GM19463 (cell line): ENCODE results near the gene PNPLA1.

Experiments used
- ATAC-seq: cut with Tn5 transposase; IDR thresholded peaks from one replicate; pipeline ENCODE4 v1.9.1; 2021; ENCODE audit warnings: mild to moderate bottlenecking, moderate library complexity; ENCODE audit not compliant: unreplicated experiment

The PNPLA1 gene

DNA sequence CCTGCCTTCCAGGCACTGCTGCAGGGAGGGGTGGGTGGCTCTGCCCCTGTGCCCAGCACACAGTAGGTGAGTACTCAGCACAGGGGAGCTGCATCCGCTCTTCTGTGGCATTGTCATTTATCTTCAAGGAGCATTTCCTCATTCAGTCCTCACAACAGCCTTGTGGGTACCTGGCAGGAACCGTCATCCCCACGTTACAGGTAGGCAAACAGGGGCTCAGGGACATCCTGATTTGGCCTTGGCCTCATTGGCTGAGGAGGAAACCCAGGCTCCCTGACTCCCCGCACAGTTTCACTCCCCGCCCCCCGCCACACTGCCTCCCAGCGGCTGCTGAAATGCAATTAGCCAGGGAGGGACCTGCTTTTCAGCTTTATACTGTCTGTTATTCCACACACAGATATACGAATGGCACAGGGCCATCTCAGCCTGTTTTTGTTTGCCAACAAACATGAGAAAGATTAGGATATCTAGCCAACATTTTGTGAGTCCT is 24.2 kb upstream of the PNPLA1 start:
- ATAC-seq = no peak

DNA sequence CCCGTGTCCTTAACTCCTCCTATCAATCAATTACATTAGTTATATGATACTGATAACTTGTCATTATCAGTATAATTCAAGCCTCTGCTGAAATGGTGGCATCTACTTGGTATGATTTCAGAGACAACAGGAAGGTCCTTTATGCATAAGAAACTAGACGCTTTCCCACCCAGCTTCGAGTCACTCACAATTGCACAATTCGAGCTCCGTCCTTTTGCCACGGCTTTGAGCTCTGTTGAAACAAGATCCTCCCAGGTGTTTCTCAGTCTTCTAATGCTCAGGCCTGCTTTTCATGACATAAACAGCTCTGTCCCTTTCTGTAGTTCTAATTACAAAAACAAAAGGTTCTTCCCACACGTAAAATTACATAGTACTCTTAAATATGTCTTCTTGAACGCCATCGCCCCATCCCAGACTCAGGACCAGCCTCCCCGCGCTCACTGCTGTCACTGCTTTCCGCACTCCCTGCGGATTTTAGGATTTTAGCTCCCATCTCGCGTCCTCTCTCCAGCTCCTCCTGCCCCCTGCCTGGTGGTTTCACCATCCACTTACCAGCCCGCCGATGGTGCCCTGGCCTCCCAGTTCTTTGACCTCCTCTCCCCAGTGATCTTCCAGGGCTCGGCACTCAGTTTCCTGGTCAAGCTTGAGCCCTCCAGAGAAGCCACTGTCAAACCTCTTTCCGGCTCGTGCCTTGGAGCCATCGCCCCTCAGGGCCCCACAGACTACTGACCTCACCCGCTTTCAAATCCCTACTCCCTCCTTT is 23.2 kb upstream of the PNPLA1 start:
- ATAC-seq = no peak

DNA sequence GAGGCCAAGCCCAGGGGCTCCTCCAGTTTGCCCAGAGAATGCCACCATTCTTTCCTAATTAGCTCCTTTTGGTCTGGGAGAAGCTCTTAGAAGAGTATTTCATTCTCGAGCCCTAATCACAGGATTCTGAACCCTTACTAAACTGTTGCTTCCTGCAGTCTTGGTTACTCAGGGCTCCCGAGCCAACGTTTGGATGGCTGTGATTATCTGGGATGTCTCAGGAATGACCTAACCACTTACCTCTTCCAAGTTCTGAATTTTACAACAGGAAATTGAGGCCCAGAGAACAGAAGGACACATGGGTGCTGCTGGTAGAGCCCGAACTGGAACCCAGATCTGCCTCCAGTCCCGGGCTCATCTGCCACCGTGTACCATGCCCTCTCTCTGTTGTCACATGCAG is 22.2 kb upstream of the PNPLA1 start:
- ATAC-seq = no peak

DNA sequence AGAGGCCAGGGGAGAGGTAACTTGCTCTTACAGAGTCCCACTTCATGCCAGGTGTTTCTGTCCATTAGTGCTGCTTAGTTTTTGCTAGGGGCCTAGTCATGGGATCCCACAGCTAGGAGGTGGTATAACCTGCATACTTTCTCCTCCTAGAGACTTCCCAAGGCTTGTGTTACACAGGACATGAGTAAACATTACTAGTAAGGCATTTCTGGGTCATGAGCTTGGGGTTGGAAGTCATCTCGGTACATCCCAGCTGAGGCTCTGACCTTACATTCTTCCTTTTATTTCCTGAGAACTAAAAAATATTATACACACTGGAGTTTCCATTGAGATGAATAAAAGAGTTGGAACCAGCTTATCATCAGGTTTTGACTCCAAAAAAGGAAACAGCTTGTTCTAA is 20.9 kb upstream of the PNPLA1 start:
- ATAC-seq = no peak

DNA sequence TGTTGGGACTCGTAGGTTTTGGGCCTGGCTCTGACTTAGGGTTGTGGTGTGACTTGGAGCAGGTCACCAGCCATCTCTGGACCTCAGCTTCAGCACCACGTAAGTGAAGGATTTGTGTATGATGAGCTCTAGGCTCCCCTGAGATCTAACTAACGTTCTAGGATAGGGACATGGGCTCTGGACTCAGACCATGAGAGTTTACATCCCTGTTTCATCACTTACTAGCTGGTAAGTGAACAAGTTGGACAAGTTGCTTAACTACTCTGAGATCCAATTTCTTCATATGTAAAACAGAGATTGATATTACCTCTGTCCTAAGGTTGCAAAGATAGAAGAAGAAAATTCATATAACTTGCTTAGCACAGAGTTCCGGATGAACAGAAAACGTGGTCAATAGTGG is 20.3 kb upstream of the PNPLA1 start:
- ATAC-seq = no peak

DNA sequence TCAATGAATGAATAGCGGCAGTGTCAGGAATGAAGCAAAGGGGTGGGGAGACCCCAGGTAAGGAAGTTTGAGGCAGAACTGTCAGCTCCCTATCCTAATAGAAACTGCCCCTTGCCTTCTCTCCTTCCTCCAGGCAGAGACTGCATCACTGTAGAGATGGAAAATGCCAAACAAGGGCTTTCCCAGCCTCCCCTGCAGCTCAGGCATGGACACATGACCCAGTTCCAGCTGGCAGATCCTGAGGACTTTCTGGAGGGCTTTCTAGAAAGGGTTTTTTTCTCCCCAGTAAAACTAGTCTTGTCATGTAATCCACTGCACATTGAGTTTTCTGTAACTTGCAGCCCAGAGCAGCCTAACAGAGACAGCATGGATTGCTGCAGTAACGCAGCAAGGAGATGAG is 17.9 kb upstream of the PNPLA1 start:
- ATAC-seq = no peak

DNA sequence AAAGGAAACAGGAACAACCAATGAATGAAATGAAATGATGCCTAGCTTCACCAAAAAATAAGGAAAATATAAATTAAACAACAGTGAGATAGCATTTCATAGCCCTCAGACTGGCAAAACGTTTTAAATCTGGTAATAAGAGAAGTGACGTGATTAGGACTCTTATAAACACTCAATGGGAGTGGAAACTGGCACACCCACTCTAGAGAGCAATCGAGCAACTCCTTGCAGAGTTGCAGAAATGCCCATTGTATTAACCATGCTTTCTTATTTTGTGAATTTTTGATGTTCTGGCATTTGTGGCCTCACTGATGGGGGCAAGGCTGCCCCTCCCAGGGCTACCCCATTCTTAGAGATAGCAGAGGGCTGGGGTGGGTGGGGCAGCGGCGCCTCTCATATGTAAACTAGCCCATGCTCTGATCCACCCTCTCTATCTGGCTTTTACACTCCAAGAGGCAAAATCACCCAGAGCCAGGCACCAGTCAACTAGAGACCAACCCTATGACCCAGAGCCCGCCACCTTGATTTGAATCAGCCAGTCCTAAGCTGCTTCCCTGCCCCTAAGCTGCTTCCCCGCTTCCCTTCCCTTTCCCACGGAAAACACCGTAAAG is 6.4 kb upstream of the PNPLA1 start:
- ATAC-seq = no peak

DNA sequence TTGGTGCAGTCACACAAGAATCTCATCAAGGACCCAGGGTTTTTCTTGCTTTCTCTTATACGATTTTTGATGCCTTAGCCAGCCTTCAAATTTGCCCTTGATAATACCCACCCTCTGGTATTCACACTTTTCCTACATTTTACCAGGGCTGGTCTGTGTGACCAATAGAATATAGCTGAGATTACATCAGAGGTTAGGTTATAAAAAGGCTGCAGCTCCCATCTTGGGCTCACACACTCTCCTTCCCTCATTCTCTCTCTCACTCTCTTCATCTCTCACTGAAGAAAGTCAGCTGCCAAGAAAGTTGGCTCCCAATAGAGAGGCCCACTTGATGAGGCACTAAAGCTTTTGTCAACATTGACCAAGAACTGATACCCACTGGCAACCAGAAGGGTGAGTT is 4.1 kb upstream of the PNPLA1 start:
- ATAC-seq = no peak

DNA sequence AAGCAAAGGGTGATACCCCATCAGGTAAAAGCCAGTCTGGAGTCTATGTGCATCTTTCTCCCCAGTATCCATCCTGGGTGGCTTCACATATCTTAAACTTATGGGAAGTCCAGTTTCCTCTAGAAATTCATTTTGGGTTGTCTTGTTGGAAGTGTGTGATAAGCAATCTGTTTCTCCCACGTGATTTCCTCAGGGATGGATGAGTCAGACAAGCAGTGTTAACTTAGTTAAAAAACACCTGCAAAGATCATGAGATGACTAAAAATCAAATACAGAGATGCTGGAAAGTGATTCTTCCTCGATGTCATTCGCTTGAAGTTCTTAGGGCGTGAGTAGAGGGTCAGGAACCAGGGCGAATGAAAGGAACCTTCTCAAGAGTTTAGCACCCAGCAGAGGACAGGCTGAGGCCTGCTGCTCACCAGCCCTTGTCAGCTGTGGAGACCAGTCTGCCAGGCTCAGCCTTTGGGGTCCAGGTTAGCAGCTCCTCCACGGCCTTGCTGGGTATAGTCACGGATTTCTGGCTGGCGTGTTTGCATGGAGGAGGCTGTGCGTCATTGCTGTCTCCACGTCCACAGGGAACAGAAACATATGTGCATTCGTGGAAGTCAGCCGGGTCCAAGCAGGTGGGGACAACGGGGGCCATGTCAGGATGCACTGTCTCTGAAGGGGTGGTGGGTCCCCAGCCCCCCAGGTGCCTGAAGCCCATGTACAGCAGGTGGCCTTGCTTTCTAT is 2.8 kb upstream of the PNPLA1 start:
- ATAC-seq = no peak

DNA sequence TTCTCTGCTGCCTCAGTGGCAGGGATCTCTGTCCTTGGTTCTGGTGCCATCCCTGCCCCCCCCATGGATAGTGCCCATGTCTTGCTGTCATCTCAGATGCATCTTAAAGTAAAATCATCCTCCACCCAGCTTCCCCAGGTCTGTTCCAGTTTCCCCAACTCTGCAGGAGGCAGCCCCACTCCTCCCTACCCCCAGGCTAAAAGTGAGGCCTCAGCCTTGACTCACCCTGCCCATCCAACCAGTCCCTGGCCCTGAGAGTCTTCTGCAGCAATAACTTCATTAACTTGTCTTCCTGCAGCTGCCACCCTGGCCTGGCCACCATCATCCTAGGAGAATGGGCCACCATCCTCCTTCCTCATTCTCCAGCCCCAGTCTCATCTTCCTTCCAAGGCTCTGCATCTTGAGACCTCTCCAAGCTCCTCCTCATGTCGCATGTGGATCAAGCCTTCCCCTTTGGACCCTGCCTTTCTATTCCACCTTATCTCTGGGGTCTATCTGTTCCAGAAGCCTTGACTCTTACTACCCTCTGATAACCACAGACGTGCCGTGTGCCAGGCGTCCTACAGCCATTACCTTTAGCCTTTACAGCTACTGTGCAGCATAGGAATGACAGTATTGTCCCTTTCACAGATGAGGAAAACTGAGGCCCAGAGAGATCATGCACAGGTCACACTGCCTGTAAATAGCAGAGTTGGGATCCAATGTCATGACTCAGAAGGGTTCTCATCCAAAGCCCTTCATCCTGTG is 2.0 kb upstream of the PNPLA1 start:
- no peak for ATAC-seq

DNA sequence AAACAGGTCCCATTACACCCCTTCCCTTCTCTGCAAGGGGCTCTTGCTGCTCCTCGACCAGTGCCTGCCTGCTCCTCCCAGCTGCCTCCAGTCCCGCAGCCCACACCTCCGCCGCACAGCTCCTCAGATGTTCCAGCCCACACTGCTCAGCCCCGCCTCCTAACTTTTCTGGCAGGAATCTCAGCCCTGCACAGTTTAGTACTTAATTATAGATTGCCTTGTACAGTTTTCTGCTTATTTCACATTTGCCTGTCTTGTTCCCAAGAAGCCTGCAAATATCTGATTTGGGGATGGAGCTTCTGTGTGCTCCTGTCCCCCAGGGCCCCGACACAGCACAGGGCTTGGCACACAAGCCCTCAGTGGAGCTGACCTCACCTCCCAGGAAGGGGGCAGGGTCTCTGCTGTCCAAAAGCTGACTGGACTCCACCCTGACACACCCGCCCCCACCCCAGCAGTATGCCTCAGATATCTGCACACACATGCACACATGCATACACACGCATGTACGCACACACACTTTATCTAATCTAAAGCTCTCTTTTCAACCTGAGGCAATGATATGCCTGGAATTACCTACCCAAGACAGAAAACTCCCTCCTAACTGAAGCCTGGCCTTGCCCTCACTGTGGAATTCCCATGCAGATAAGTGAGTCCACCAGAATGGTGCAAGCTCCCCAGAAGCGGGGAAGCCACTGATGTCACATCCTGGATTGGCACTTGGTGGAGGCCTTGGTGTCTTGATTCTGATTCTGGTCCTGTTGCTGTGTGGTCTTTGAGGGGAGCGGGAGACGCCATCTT is 1.2 kb upstream of the PNPLA1 start:
- no peak for ATAC-seq

DNA sequence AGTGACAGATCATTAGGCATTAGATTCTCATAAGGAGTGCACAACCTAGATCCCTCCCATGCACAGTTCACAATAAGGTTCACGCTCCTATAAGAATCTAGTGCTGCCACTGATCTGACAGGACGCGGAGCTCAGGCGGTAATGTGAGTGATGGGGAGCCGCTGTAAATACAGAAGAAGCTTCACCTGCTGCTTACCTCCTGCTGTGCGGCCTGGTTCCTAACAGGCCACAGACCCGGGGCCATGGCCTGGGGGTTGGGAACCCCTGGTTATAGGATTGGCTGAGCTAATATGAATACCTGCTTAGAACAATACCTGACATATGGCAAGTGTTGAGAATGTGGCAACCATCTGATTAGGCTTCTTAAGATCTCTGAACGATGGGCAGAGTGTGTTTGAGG is 2.4 kb downstream of the PNPLA1 start:
- no peak for ATAC-seq

DNA sequence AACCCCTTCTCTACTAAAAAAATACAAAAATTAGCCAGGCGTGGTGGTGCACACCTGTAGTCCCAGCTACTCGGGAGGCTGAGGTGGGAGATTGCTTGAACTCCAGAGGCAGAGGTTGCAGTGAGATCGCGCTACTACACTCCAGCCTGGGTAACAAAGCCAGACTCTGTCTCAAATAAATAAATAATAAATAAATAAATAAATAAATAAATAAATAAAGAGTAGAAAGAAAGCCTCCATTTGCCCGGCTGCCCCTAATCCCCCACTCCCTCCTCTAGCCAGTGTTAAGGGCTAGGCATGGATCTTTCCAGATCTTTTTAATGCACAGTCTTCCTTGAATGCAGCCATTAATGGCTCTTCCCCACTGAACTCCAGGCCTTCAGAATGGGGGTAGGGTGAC is 3.2 kb downstream of the PNPLA1 start:
- ATAC-seq = no peak

DNA sequence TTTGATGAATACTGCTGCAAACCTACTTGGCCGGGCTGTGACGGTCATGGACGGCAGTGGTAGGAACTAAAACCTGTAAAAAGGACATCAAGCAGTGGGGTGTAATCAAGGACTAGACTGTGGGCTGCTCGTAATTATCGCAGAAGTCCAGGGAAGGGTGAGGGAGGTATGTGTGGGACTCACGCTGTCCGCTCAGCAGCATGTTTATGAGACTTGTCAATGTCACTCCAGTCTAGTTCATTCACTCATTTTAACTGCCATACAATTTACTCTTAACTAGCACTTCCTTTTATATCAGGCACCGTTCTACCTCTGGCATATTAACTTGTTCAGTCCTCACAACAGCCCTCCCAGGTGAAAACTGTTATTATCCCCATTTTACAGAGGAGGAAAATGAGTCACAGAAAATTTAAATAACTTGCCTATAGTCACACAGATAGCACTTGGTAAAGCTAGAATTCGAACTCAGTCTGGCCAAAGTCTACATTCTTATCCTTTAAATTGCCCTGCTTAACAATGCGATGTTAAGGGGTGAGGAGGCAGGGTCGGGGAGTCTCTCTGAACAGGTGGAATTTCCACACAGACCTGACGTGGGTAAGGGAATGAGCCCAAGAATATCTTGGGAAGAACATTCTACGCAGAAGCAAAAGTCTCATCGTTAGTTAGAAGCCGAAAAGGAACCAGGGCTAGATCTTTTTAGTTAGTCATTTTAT is 4.1 kb downstream of the PNPLA1 start:
- no peak for ATAC-seq

DNA sequence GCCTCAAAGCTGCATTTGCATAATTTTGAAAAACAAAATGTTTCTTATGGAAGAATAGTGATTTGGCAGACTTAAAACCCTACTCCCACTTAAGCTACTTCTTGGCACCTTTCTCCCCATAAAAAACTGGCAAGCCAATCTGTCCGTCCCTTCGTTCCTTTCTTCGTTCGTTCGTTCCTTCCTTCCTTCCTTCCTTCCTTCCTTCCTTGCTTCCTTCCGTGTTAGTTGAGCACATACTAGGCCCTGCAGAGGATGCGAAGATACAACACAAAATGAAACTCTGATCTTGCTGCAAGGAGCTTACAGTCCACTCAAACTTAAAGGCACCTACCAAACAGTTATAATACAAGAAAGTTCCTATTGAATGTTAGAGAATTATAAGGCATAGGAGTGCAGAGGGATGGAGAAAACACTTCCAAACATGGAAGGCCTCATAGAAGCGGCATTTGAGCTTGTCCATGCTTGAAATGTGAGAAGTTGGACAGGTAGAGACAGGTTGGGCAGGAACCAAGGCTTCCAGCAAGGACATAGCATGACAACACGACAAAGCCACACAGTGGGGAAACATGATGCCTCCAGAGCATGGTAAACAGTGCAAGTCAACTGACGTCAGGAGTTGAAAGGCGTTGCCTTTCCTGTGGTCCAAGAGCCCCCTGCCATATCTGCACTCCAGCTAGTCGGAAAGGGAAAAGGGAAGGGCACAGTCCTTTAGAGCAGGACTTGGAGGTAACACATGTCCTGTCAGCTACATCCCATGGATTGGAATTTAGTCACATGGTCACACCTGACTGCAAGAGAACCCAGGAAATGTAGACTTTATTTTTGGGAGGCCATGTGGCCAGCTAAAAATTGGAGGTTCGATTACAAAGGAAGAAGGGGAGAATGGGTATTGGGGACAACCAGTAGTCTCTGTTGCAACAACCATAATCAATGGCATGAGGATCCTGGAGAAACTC is 7.0 kb downstream of the PNPLA1 start:
- no peak for ATAC-seq

DNA sequence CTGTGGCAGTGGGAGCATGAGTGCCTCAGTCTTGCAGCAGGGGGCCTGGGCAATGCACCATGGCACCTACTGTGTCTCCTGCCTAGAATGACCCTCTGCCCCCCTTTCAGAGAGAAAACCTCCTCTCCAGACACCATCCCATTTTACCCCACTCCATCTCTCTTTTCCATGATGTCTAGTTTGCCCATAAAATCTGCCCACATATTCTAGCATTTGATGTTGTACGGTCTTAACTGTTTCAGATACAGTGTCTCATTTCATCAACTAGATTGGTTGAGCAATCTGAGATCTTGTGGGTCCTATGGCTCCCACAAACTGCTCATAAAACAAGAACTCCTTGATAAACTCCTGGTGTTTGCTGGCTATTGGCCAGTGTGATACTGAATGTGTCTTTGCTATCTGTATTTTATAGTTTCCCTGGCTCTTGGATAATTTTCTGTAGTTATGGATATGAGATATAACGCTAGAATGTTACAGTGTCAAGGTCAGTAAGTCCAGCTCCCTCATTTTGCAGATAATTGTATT is 8.1 kb downstream of the PNPLA1 start:
- ATAC-seq = no peak

DNA sequence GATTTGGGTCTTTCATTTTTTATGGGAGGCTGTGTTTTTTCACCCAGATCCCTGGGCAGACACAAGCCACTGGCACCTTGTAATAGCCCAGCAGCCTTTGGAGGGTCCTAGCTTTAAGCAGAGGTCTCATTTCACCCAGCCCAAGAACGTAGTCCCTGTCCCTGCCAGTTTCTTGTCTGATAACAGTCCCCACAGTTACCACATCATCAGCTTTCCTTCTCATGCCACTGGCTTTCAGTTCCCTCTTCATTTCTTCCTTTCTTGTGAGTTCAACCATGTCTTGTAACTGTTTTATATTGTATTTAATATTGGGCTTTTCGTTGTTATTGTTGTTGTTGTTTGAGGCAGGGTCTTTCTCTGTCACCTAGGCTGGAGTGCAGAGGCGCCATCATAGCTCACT is 10.6 kb downstream of the PNPLA1 start:
- ATAC-seq = no peak

DNA sequence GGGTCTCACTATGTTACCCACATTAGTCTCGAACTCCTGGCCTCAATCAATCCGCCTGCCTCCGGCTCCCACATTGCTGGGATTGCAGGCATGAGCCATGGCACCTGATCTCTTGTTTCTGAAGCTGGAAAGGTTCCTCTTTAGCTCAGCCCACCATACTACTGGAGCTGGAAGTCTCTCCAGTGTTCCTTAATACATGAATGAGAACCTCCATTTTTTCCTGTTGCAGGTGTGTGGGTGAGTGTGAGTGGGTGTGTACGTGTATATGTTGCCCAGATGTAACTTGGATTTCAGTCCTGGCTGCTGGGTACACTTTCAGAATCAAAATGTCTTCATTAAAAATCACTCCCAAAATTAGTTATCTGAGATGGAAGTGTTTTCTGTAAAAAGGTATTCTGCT is 11.1 kb downstream of the PNPLA1 start:
- ATAC-seq = no peak

DNA sequence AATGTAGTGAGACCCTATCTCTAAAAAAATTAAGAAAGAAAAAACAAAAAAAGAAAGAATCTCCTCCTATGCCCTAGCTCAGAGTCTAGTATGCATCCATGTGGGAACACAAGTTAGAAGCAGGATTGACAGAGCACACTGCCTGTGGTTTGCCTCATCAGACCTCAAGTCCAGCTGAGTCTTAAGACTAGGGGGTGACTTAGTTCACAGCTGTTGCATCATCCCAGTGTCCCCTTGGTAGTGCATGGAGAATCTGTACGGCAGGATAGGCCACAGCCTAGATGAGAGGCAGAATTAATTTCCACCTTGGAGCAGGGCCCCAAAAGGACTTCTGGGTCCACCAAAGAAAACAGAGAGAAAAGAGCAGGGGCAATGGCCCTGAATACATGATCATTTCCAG is 13.7 kb downstream of the PNPLA1 start:
- ATAC-seq = no peak
